Smooth muscle cell (in vitro differentiated cells): ENCODE results near the gene ZSWIM8. TPM values are rescaled to one million over a fixed set of nuclear protein-coding genes. Genes with fewer than 3 reads are reported as not detected.

Source experiments
- DNase-seq: peaks from one replicate; lab custom pipeline; 2025; ENCODE audit not compliant: unreplicated experiment; lab: John Stamatoyannopoulos, UW
- H2AFZ ChIP-seq: fragments of 200-600 bp; sonication (generic); 2 replicates; pipeline ENCODE4 v1.6.0; 2016; ENCODE audit warnings: antibody characterized with exemption, low read depth, mild to moderate bottlenecking
- H3F3A ChIP-seq: fragments of 200-600 bp; sonication (generic); 2 replicates; pipeline ENCODE4 v1.6.0; 2017; ENCODE audit warnings: antibody characterized with exemption, low read depth
- H3K27ac ChIP-seq: fragments of 200-600 bp; sonication (generic); 2 replicates; pipeline ENCODE4 v1.5.1; 2016; ENCODE audit warnings: low read depth, mild to moderate bottlenecking
- H3K27me3 ChIP-seq: fragments of 200-600 bp; sonication (generic); 2 replicates; pipeline ENCODE4 v1.6.1; 2016; ENCODE audit warnings: low read depth, mild to moderate bottlenecking
- H3K36me3 ChIP-seq: fragments of 200-600 bp; sonication (generic); 2 replicates; pipeline ENCODE4 v1.5.1; 2016; ENCODE audit warnings: low read depth
- H3K4me1 ChIP-seq: fragments of 200-600 bp; sonication (generic); 2 replicates; pipeline ENCODE4 v1.5.1; 2016; ENCODE audit warnings: low read depth
- H3K4me2 ChIP-seq: fragments of 200-600 bp; sonication (generic); 2 replicates; pipeline ENCODE4 v1.6.0; 2016; ENCODE audit warnings: mild to moderate bottlenecking
- H3K4me3 ChIP-seq: fragments of 200-600 bp; sonication (generic); 2 replicates; pipeline ENCODE4 v1.5.1; 2016; ENCODE audit warnings: mild to moderate bottlenecking
- H3K79me2 ChIP-seq: fragments of 200-600 bp; sonication (generic); 2 replicates; pipeline ENCODE4 v1.6.0; 2016; ENCODE audit warnings: low read depth, mild to moderate bottlenecking
- H3K9ac ChIP-seq: fragments of 200-600 bp; sonication (generic); 2 replicates; pipeline ENCODE4 v1.6.0; 2016; ENCODE audit warnings: low read depth
- H3K9me3 ChIP-seq: fragments of 200-600 bp; sonication (generic); replicated peaks from 2 replicates; pipeline ENCODE4 v1.5.1; 2016; ENCODE audit warnings: low read depth
- H4K20me1 ChIP-seq: fragments of 200-600 bp; sonication (generic); 2 replicates; pipeline ENCODE4 v1.6.0; 2016; ENCODE audit warnings: low read depth
- WGBS: methylation state at CpG from one replicate; pipeline ENCODE4 v1.1.7; 2016; ENCODE audit warnings: low lambda C conversion rate; 5-methylcytosine and 5-hydroxymethylcytosine counted together
- polyA plus RNA-seq: library from polyadenylated mRNA; unstranded; fragments of >200 nt; fragmentation: Nextera tagmentation; extraction: Ambion mirVana; gene quantifications from 2 replicates; pipeline ENCODE4 v1.2.1, GENCODE V29; 2016
- total RNA-seq: library from RNA; depleted of rRNA; stranded (reverse); fragments of >200 nt; gene quantifications from 2 replicates; pipeline ENCODE4 v1.2.3, GENCODE V29; 2014
- TF ChIP-seq, protein P1 (sequence below): fragments of 200-600 bp; sonication (generic); IDR thresholded peaks from 2 replicates; pipeline ENCODE4 v1.5.1; 2017; ENCODE audit warnings: borderline replicate concordance, mild to moderate bottlenecking, antibody characterized with exemption; ENCODE audit not compliant: insufficient read depth, poor library complexity, severe bottlenecking

The ZSWIM8 gene
- total and polyA plus RNA-seq, 2 experiments from 2014 or later = 48.3 to 83.9 TPM

DNA sequence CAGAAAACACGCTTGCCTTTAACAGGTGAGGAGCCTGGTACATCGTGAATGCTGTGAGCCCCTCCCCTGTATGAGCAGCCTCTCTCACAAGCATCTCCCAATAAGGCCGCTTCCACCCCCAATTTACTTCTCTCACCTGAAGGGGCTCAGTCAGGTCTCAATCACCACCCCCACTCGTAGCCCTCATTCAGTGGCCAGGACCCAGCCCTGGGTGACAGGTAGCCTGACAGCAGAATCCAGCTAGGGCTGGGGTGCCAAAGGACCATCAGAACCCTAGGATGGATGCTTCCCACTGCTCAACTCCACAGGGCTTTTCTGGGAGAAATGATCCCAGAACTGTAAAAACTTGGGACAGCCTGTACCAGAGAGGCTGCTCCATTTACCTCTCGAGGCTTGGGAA is 32.4 kb downstream of the ZSWIM8 start:
- Histone ChIP-seq H3K4me1 (peaks cover 5% of the 10 kb centered on the region), H3K9ac (no peak overlapping the region), H2AFZ (no peak overlapping the region), H3K36me3 (no peaks in the 10 kb centered on the region), H3K4me2 (no peak overlapping the region), H4K20me1 (no peaks in the 10 kb centered on the region), H3F3A (peaks cover 9% of the 10 kb centered on the region), H3K79me2 (no peaks in the 10 kb centered on the region), H3K27ac (no peak overlapping the region), H3K27me3 (no peaks in the 10 kb centered on the region), H3K4me3 (no peak overlapping the region), H3K9me3 (no peaks in the 10 kb centered on the region)
- 97% methylated on average over 5 of the region's 5 CpGs for WGBS
- TF ChIP-seq, protein P1, sequence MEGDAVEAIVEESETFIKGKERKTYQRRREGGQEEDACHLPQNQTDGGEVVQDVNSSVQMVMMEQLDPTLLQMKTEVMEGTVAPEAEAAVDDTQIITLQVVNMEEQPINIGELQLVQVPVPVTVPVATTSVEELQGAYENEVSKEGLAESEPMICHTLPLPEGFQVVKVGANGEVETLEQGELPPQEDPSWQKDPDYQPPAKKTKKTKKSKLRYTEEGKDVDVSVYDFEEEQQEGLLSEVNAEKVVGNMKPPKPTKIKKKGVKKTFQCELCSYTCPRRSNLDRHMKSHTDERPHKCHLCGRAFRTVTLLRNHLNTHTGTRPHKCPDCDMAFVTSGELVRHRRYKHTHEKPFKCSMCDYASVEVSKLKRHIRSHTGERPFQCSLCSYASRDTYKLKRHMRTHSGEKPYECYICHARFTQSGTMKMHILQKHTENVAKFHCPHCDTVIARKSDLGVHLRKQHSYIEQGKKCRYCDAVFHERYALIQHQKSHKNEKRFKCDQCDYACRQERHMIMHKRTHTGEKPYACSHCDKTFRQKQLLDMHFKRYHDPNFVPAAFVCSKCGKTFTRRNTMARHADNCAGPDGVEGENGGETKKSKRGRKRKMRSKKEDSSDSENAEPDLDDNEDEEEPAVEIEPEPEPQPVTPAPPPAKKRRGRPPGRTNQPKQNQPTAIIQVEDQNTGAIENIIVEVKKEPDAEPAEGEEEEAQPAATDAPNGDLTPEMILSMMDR = no peak
- no peak for DNase-seq

DNA sequence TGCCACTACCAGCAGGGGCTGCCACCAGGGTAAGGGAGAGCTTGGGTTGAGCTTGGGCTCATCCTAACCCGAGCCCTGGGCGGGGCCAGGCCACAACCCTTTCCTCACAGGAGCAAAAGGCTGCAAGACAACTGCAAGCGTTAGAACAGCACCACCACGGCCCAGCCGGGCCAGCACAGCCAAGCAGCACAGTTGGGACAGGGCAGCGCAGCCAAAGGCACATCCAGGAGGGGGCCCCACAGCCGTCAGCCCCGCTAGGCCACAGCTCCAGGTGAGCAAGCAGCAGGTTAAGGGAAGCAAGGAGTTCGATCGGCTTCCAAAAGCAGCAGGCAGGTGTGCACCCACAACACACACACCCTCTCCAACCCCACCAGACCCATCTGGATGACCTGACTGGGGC is 33.0 kb downstream of the ZSWIM8 start:
- TF ChIP-seq, protein P1 = no peak
- H3K4me1 ChIP-seq = peaks cover 3% of the 10 kb centered on the region
- WGBS = 93% methylated on average over 10 of the region's 10 CpGs

DNA sequence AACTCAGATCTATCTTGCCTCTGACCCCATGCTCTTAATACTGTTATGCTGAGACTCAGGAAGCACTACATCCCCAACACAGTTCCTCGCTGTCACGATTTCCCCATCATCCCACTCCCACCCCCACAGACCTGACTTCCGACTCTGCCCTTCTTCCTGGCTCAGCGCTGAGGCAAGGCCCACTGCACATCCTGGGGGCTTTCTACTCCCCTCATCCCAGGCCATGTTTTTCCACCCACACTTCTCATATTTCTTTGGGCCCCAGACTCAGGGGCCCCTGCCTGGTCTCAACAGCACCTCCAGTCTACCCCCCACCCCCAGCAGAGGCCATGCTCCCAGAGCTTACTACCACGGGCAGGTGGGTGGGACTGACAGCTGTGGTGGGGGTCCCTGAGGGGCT is 33.7 kb downstream of the ZSWIM8 start:
- TF ChIP-seq, protein P1 = no peak
- H2AFZ ChIP-seq = no peak overlapping the region
- H3K9ac ChIP-seq = no peak overlapping the region
- 59% methylated on average over 5 of the region's 5 CpGs for WGBS
- H3K4me1 ChIP-seq = peaks cover 3% of the 10 kb centered on the region
- no peaks in the 10 kb centered on the region for H3K36me3 ChIP-seq
- peaks cover 9% of the 10 kb centered on the region for H3F3A ChIP-seq
- no peak overlapping the region for H3K4me3 ChIP-seq
- no peaks in the 10 kb centered on the region for H4K20me1 ChIP-seq
- H3K79me2 ChIP-seq = no peaks in the 10 kb centered on the region
- no peak overlapping the region for H3K4me2 ChIP-seq
- H3K9me3 ChIP-seq = no peaks in the 10 kb centered on the region
- H3K27me3 ChIP-seq = no peaks in the 10 kb centered on the region
- no peak overlapping the region for H3K27ac ChIP-seq
- DNase-seq = no peak

More for the DNA sequence above, 33.0 kb downstream of the ZSWIM8 start:
- no peak overlapping the region for H3K4me3 ChIP-seq
- peaks cover 9% of the 10 kb centered on the region for H3F3A ChIP-seq
- no peaks in the 10 kb centered on the region for H3K27me3 ChIP-seq
- H3K27ac ChIP-seq = no peak overlapping the region
- no peak overlapping the region for H3K9ac ChIP-seq
- H3K36me3 ChIP-seq = no peaks in the 10 kb centered on the region
- H3K79me2 ChIP-seq = no peaks in the 10 kb centered on the region
- H3K4me2 ChIP-seq = no peak overlapping the region
- H4K20me1 ChIP-seq = no peaks in the 10 kb centered on the region
- no peaks in the 10 kb centered on the region for H3K9me3 ChIP-seq
- no peak for DNase-seq
- H2AFZ ChIP-seq = no peak overlapping the region

DNA sequence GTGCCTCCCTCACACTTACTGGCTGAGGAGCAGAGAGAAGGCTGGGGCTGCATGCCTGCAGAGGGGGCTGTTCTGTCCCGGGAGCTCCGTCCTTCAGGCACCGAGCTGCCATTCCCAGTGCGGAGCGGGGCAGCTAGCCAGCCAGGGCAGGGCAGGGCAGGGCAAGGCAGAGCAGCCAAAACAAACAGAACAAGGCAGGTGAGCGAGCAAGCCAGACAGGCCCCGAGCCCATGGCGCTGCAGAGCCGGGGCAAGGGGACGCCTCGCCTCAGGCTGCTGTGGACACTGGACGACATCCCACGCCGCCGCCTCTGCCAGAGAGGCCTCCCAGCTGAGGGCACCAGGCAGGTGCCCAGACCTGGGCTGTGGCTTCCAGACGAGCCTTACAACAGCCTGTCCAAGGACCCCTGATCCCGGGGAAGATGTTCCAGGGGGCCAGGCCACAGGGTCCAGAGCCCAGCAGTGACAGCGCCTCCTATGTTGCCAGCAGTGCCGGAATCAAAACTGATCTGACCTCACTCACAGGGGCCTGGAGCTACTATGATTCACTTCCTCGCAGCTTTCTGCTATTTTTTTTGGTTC is 34.2 kb downstream of the ZSWIM8 start:
- no peaks in the 10 kb centered on the region for H3K79me2 ChIP-seq
- H4K20me1 ChIP-seq = no peaks in the 10 kb centered on the region
- TF ChIP-seq, protein P1 = no peak
- peaks cover 9% of the 10 kb centered on the region for H3F3A ChIP-seq
- no peak overlapping the region for H3K4me3 ChIP-seq
- no peak overlapping the region for H3K4me2 ChIP-seq
- H3K4me1 ChIP-seq = peaks cover 3% of the 10 kb centered on the region
- no peak overlapping the region for H2AFZ ChIP-seq
- no peaks in the 10 kb centered on the region for H3K27me3 ChIP-seq
- H3K9me3 ChIP-seq = no peaks in the 10 kb centered on the region
- H3K36me3 ChIP-seq = no peaks in the 10 kb centered on the region
- WGBS = 95% methylated on average over 20 of the region's 20 CpGs
- DNase-seq = no peak
- H3K27ac ChIP-seq = no peak overlapping the region
- H3K9ac ChIP-seq = no peak overlapping the region
